GM18505 (cell line): ENCODE results near the gene MICALL1.
"Not testable (repeated sequence)": the region's sequence is repeated elsewhere in the genome, so short reads cannot be mapped to it uniquely, and the experiment has no call there.

ENCODE experiments used
- ATAC-seq: cut with Tn5 transposase; IDR thresholded peaks from one replicate; pipeline ENCODE4 v1.9.1; 2021; ENCODE audit not compliant: unreplicated experiment
- POLR2A ChIP-seq: IDR thresholded peaks from 4 replicates; pipeline ENCODE4 v1.6.1; 2011; ENCODE audit warnings: borderline replicate concordance; ENCODE audit not compliant: insufficient read depth, insufficient read length; ENCODE audit errors: extremely low read depth

The MICALL1 gene

DNA sequence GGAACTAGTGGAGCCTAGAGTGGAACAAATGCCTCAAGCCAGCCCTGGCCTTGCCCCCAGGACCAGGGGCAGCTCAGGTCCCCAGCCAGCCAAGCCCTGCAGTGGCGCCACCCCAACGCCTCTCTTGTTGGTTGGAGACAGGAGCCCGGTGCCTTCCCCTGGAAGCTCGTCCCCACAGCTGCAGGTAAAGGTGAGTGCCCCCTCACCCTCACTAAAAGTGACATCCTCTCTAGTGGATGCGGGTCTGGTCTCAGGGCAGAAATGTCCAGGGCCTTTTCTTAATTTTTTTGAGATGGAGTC lies 21.5 kb downstream of the MICALL1 start:
- no peak for ATAC-seq
- no peak for TF ChIP-seq POLR2A

DNA sequence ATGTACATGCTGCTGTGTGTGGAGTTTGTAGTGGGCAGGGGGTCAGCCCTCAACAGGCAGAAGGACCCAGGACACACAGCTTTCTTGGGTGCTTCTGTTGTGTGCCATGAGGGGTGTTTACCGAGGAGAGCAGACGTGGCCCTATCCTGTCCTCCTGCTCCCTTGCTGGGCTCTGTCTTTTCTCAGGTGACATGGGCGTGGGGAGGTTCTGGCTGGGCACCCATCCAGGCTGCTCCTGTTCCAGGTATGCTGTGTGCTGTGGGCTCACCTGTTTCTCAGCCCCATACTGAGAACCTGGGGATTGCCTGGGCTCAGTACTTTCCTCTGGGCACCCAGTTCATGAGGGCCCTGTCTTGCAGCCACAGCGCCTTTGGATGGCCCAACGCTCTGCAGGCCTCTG lies 23.3 kb downstream of the MICALL1 start:
- ATAC-seq, result no peak
- TF ChIP-seq POLR2A, result no peak

- TF ChIP-seq POLR2A, result no peak
- no peak for ATAC-seq
Measured at GRCh38 chr22:37930270-37930951, 24.3 kb downstream of the MICALL1 start.

GRCh38 chr22:37930952-37931440 lies 24.9 kb downstream of the MICALL1 start:
- ATAC-seq, result no peak
- no peak for TF ChIP-seq POLR2A

DNA sequence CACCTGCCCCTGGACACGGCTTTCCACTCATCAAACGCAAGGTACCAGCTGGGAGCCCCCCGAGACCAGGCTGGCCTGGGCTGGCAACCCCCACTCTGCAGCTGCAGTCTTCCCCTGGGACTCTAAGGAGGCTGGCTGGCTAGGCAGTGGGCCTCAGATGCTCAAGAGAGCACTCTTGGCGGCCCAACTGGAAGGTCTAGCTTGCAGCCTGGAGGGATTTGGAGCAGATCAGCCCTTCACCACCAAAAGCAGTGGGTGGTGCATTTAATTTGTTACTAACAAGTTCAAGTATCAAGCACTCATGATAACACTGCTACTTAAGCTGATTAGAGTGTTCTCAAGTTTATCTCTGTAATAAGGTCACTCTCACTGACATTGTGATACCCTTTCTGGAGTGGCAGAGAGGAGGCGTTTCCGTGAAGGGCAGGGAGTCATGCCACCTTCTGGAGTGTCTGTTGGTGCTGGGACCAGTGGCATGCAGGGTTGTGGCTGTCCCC lies 25.8 kb downstream of the MICALL1 start:
- ATAC-seq, result no peak
- TF ChIP-seq POLR2A, result no peak

DNA sequence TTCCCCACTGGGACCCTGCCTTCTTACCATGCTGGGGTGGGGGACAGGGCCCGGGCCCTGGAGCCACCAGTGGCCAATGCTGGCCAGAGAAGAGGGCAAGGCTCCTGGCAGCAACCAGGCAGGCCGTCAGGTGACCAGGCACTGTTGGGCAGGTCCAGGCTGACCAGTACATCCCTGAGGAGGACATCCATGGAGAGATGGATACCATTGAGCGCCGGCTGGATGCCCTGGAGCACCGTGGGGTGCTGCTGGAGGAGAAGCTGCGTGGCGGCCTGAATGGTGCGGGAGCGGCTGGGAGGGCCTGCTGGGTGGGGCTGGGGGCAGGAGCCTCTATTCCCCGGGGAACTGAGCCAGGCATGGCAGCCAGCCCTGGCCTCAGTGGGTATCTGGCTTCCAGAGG lies 26.3 kb downstream of the MICALL1 start:
- no peak for TF ChIP-seq POLR2A
- no peak for ATAC-seq

GRCh38 chr22:37932821-37933578 lies 26.9 kb downstream of the MICALL1 start:
- TF ChIP-seq POLR2A, result no peak
- no peak for ATAC-seq

GRCh38 chr22:37933711-37934376 lies 27.7 kb downstream of the MICALL1 start:
- ATAC-seq, result peak; percentile 71
- TF ChIP-seq POLR2A, result no peak

DNA sequence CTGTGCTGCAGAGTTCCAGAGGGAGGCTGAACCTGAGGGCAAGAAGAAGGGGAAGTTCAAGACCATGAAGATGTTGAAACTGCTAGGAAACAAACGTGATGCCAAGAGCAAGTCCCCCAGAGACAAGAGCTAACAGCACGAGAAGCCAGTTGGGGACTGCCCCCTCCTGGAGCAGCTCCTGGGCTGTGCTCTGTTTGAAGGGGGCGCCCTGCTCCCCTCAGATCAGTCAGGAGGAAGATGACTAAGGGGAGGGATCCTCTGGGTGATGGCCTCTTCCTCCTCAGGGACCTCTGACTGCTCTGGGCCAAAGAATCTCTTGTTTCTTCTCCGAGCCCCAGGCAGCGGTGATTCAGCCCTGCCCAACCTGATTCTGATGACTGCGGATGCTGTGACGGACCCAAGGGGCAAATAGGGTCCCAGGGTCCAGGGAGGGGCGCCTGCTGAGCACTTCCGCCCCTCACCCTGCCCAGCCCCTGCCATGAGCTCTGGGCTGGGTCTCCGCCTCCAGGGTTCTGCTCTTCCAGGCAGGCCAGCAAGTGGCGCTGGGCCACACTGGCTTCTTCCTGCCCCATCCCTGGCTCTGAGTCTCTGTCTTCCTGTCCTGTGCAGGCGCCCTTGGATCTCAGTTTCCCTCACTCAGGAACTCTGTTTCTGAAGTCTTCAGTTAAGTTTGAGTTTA lies 34.7 kb downstream of the MICALL1 start:
- no peak for TF ChIP-seq POLR2A
- ATAC-seq, result no peak

- no peak for ATAC-seq
Measured at GRCh38 chr22:37942133-37942532, 36.0 kb downstream of the MICALL1 start.

DNA sequence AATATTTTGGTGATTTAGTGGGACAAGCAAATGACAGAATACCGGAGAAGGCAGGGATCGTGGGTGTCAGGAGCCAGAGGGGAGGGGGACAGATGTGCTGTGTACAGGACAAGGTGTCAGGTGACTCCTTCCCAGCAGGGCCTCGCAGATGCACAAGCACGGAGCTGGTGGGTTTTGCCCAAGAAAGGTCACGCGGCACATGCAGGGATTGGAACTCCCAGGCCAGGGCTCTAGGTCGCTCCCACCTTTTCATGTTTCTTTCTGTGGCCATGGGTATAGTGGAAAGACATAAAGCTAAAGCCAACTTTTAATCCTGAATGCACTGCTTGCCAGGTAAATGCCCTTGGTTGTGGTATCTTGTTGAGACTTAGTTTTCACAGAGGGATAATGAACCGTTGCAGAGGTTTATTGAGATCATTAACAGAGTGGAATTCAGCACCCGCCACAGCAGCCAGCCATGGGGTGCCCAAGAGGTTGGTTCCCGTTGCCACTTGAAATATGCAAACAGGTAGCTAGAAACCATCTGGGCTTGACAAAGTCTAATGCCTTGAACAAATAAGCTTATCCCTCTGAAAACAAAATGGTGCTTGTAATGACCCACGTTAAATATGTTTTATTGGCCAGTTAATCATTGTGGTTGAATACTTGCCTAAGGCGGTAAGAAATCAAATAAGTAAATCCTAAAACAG lies 37.2 kb downstream of the MICALL1 start:
- no peak for TF ChIP-seq POLR2A
- no peak for ATAC-seq

More at GRCh38 chr22:37942133-37942532, 36.0 kb downstream of the MICALL1 start:
- TF ChIP-seq POLR2A, result no peak

- TF ChIP-seq POLR2A, result no peak
- no peak for ATAC-seq
Measured at GRCh38 chr22:37943825-37944198, 37.7 kb downstream of the MICALL1 start.

DNA sequence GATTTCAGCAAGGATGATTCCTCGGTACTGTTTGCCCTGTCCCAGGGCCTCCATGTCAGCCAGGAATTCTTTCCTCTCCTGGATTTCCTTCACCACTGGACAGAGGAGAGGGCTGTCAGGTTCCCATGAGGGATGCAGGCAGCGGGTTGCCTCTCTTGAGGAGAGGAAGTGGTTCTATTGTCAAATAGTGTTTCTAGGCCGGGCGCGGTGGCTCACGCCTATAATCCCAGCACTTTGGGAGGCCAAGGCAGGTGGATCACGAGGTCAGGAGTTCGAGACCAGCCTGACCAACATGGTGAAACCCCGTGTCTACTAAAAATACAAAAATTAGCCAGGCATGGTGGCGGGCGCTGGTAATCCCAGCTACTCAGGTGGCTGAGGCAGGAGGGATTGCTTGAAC lies 38.3 kb downstream of the MICALL1 start:
- ATAC-seq, result not testable (repeated sequence)

GRCh38 chr22:37947142-37947795 lies 41.2 kb downstream of the MICALL1 start:
- ATAC-seq, result not testable (repeated sequence)
